SK-N-SH treated with all-trans-retinoic acid at 6 μM for 48 hours (cell line): Measurements from ENCODE around the gene RPL32.

Experiments
- ATAC-seq: fragments of 200-7000 bp; cut with Tn5 transposase; 3 replicates; pipeline ENCODE4 v1.9.1; 2020; ENCODE audit warnings: mild to moderate bottlenecking, moderate library complexity
- ARNTL ChIP-seq: fragments of 450-650 bp; formaldehyde crosslinking; IDR thresholded peaks from 2 replicates; pipeline ENCODE4 v1.5.0; 2020; ENCODE audit warnings: low read depth, mild to moderate bottlenecking, moderate library complexity, borderline replicate concordance
- BACH2 ChIP-seq: fragments of 250-450 bp; sonication (Bioruptor Pico); IDR thresholded peaks from 2 replicates; pipeline ENCODE4 v1.9.0; 2021; ENCODE audit warnings: mild to moderate bottlenecking, borderline replicate concordance
- CSDC2 ChIP-seq: fragments of 250-450 bp; sonication (Bioruptor Pico); IDR thresholded peaks from 2 replicates; pipeline ENCODE4 v1.5.0; 2020; ENCODE audit warnings: mild to moderate bottlenecking, moderate library complexity
- ESRRG ChIP-seq: fragments of 250-450 bp; sonication (Bioruptor Pico); IDR thresholded peaks from 2 replicates; pipeline ENCODE4 v1.6.1; 2021; ENCODE audit warnings: mild to moderate bottlenecking
- ISL1 ChIP-seq: fragments of 250-450 bp; sonication (Bioruptor Pico); IDR thresholded peaks from 2 replicates; pipeline ENCODE4 v2.1.2; 2022; ENCODE audit warnings: mild to moderate bottlenecking, moderate library complexity
- OSR1 ChIP-seq: fragments of 250-450 bp; sonication (Bioruptor Pico); IDR thresholded peaks from 2 replicates; pipeline ENCODE4 v1.8.0; 2022; ENCODE audit warnings: moderate library complexity, mild to moderate bottlenecking, inconsistent platforms
- POU6F1 ChIP-seq: fragments of 250-450 bp; sonication (Bioruptor Pico); IDR thresholded peaks from 2 replicates; pipeline ENCODE4 v1.8.0; 2021; ENCODE audit warnings: low read depth, mild to moderate bottlenecking, moderate library complexity, borderline replicate concordance
- PPARA ChIP-seq: fragments of 250-450 bp; sonication (Bioruptor Pico); IDR thresholded peaks from 2 replicates; pipeline ENCODE4 v1.5.0; 2020; ENCODE audit warnings: mild to moderate bottlenecking, borderline replicate concordance
- RARB ChIP-seq: fragments of 250-450 bp; sonication (Bioruptor Pico); IDR thresholded peaks from 2 replicates; pipeline ENCODE4 v1.8.0; 2021; ENCODE audit warnings: mild to moderate bottlenecking, moderate library complexity
- SNAI2 ChIP-seq: fragments of 250-450 bp; sonication (Bioruptor Pico); IDR thresholded peaks from 2 replicates; pipeline ENCODE4 v1.5.0; 2020; ENCODE audit warnings: mild to moderate bottlenecking, moderate library complexity
- TCF4 ChIP-seq: fragments of 250-450 bp; sonication (Bioruptor Pico); IDR thresholded peaks from 2 replicates; pipeline ENCODE4 v1.8.0; 2021; ENCODE audit warnings: mild to moderate bottlenecking, moderate library complexity, borderline replicate concordance
- TOX ChIP-seq: fragments of 250-450 bp; sonication (Bioruptor Pico); IDR thresholded peaks from 2 replicates; pipeline ENCODE4 v1.8.0; 2021; ENCODE audit warnings: mild to moderate bottlenecking, moderate library complexity, borderline replicate concordance
- TSHZ2 ChIP-seq: fragments of 250-450 bp; sonication (Bioruptor Pico); IDR thresholded peaks from 2 replicates; pipeline ENCODE4 v1.5.0; 2020; ENCODE audit warnings: mild to moderate bottlenecking, moderate library complexity
- ZC3H10 ChIP-seq: fragments of 250-450 bp; sonication (Bioruptor Pico); IDR thresholded peaks from 2 replicates; pipeline ENCODE4 v1.5.1; 2021; ENCODE audit warnings: mild to moderate bottlenecking, moderate library complexity
- ZFP3 ChIP-seq: fragments of 250-450 bp; sonication (Bioruptor Pico); IDR thresholded peaks from 2 replicates; pipeline ENCODE4 v1.5.0; 2020; ENCODE audit warnings: mild to moderate bottlenecking, moderate library complexity
- ZFP30 ChIP-seq: fragments of 450-650 bp; formaldehyde crosslinking; IDR thresholded peaks from 2 replicates; pipeline ENCODE4 v1.5.0; 2022; ENCODE audit warnings: mild to moderate bottlenecking, moderate library complexity
- ZNF565 ChIP-seq: fragments of 450-650 bp; formaldehyde crosslinking; conservative IDR thresholded peaks from 2 replicates; pipeline ENCODE4 v1.5.0; 2020; ENCODE audit warnings: low read depth, mild to moderate bottlenecking, moderate library complexity
- ZNF70 ChIP-seq: fragments of 450-650 bp; formaldehyde crosslinking; IDR thresholded peaks from 2 replicates; pipeline ENCODE4 v1.5.0; 2020; ENCODE audit warnings: mild to moderate bottlenecking, moderate library complexity
- ZNF8 ChIP-seq: fragments of 450-650 bp; formaldehyde crosslinking; IDR thresholded peaks from 2 replicates; pipeline ENCODE4 v1.5.0; 2020; ENCODE audit warnings: mild to moderate bottlenecking, moderate library complexity
- TF ChIP-seq, protein P1 (sequence below): fragments of 250-450 bp; sonication (Bioruptor Pico); IDR thresholded peaks from 2 replicates; pipeline ENCODE4 v1.8.0; 2020; ENCODE audit warnings: mild to moderate bottlenecking, moderate library complexity, borderline replicate concordance
- TF ChIP-seq, protein P2 (sequence below): fragments of 250-450 bp; sonication (Bioruptor Pico); IDR thresholded peaks from 2 replicates; pipeline ENCODE4 v1.5.1; 2020; ENCODE audit warnings: low read depth, mild to moderate bottlenecking, moderate library complexity

The RPL32 gene

DNA sequence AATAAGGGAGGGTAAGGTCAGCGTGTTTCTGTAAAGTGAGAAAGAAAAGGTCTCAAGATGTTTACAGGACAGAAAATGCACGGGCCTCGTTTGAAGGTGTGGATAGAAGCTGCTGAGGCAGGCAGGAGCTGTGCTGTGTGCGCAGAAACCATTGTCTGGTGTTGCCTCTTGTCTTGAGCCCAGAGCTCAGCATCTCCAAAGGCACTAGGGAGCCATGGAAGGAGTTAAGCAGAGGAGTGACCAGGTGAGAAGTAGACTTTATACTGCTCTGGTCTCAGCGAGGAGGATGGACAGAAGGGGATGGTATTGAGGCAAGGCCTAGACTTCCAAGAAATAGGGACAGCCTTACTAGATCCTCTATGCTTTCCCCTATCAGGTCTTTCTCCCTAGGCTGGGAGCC, 31.9 kb downstream of the RPL32 start:
- TF ChIP-seq TSHZ2 (CRISPR knock-in tag) (no peak), POU6F1 (CRISPR knock-in tag) (no peak), ZC3H10 (no peak), ZNF565 (CRISPR knock-in tag) (no peak), SNAI2 (CRISPR knock-in tag) (no peak), OSR1 (CRISPR knock-in tag) (no peak), CSDC2 (CRISPR knock-in tag) (no peak), RARB (CRISPR knock-in tag) (no peak), TOX (CRISPR knock-in tag) (no peak), ZNF8 (CRISPR knock-in tag) (no peak), ESRRG (CRISPR knock-in tag) (no peak), ZFP30 (no peak), TCF4 (CRISPR knock-in tag) (no peak), ZNF70 (CRISPR knock-in tag) (no peak)
- ATAC-seq = peak; percentile 3

- TF ChIP-seq ZFP3 (CRISPR knock-in tag) (no peak), ZNF70 (CRISPR knock-in tag) (no peak), TCF4 (CRISPR knock-in tag) (no peak), PPARA (CRISPR knock-in tag) (no peak), TSHZ2 (CRISPR knock-in tag) (no peak), ZC3H10 (no peak), ARNTL (CRISPR knock-in tag) (no peak)
- TF ChIP-seq, protein P1, sequence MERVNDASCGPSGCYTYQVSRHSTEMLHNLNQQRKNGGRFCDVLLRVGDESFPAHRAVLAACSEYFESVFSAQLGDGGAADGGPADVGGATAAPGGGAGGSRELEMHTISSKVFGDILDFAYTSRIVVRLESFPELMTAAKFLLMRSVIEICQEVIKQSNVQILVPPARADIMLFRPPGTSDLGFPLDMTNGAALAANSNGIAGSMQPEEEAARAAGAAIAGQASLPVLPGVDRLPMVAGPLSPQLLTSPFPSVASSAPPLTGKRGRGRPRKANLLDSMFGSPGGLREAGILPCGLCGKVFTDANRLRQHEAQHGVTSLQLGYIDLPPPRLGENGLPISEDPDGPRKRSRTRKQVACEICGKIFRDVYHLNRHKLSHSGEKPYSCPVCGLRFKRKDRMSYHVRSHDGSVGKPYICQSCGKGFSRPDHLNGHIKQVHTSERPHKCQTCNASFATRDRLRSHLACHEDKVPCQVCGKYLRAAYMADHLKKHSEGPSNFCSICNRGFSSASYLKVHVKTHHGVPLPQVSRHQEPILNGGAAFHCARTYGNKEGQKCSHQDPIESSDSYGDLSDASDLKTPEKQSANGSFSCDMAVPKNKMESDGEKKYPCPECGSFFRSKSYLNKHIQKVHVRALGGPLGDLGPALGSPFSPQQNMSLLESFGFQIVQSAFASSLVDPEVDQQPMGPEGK = no peak
- TF ChIP-seq, all 23 proteins: peak for 0
- no peak for ATAC-seq
Observed at GRCh38 chr3:12809001-12809400, 32.4 kb downstream of the RPL32 start.

GRCh38 chr3:12808587-12808986, 32.8 kb downstream of the RPL32 start:
- ATAC-seq = no peak
- no peak for TF ChIP-seq POU6F1 (CRISPR knock-in tag)
- no peak for TF ChIP-seq TCF4 (CRISPR knock-in tag)
- no peak for TF ChIP-seq ZNF8 (CRISPR knock-in tag)
- TF ChIP-seq ISL1 (CRISPR knock-in tag) = no peak
- no peak for TF ChIP-seq BACH2
- TF ChIP-seq, protein P2, sequence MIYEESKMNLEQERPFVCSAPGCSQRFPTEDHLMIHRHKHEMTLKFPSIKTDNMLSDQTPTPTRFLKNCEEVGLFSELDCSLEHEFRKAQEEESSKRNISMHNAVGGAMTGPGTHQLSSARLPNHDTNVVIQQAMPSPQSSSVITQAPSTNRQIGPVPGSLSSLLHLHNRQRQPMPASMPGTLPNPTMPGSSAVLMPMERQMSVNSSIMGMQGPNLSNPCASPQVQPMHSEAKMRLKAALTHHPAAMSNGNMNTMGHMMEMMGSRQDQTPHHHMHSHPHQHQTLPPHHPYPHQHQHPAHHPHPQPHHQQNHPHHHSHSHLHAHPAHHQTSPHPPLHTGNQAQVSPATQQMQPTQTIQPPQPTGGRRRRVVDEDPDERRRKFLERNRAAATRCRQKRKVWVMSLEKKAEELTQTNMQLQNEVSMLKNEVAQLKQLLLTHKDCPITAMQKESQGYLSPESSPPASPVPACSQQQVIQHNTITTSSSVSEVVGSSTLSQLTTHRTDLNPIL (CRISPR knock-in tag) = no peak
- TF ChIP-seq SNAI2 (CRISPR knock-in tag) = no peak
- no peak for TF ChIP-seq ZNF70 (CRISPR knock-in tag)
- TF ChIP-seq, protein P1 = no peak
- no peak for TF ChIP-seq OSR1 (CRISPR knock-in tag)
- no peak for TF ChIP-seq TOX (CRISPR knock-in tag)
